Measurements from ENCODE around the gene ALOX12B.

The ALOX12B gene

DNA sequence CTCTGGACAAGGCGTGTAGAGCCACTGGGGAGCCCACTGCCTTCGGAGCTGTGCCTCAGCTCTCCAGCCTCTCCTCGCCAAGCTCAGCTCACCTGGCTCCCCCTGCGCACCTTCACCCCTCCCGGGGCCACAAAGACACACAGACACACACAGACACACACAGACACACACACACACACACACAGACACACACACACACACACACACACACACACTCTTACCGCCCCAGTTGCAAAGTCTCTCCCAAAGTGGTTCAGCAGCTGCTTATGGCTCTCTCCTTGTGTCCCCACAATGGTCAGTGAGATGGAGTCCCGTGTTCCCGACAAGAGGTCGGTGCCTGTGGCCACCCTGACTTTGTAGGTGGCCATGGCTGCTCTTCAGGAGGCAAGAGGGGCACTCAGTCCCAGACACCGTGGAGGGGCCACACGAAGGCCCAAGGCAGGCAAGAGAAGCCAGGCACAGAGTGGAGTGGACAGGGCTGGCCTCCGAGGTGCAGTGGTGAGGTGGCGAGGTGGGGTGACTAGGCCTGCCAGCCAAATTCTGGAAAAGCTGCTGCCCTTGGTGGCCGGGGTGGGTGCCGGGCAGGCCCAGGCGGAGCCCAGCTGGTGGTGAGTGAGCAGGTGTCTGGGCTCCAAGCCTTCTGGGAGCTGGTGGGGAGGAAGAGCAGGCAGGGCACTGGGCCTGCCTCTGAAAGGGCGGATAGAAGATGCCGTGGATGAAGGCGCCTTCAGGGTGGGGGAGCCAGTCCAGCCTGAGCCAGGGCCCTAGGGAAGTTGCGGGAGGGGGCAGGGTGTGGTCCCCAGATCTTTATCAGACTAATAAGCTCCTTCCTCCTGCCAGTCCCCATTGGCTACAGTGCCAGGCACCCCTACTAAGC is at the start of gene ALOX12B:
ALOX12B (minus strand) TSS at position 642 of the 877 bp plus-strand sequence; CDS start at position 368, 274 bp downstream.
- DNase-seq, result no peak

DNA sequence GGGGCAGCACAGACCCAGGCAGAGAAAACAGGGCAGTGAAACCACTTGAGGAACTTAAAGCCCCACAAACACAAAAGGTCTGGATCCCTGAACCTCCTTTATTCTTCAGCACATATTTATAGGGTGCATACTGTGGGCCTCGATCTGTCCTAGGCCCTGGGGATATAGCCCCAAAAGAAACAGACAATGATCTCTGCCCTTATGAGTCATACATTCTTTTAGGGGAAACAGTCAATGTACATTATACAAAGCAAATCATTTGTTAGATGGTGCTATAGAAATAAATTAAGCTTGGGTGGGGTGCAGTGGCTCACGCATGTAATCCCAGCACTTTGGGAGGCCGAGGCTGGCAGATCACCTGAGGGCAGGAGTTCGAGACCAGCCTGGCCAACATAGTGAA is 46.4 kb upstream of the ALOX12B start:
- no peak for DNase-seq

DNA sequence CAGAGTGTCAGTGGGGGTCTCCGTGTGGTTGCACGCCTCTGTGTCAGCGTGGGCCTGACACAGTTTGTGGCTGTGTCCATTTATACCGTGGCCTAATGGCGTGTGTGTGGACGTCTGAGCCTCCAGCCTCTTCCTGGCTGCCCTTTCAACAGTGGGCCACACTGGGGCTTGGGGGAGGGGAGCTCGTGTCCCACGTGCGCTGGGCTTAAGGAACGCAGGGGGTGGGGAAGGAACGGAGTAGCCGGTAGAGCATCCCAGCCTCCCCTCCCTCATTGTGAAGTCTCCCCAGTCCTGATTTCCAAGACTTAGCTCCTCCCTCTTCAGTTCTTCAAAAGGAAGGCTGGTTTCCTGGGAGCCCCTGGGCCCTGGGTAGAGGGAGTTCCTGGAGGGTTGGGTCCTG is 45.9 kb upstream of the ALOX12B start:
- no peak for DNase-seq

DNA sequence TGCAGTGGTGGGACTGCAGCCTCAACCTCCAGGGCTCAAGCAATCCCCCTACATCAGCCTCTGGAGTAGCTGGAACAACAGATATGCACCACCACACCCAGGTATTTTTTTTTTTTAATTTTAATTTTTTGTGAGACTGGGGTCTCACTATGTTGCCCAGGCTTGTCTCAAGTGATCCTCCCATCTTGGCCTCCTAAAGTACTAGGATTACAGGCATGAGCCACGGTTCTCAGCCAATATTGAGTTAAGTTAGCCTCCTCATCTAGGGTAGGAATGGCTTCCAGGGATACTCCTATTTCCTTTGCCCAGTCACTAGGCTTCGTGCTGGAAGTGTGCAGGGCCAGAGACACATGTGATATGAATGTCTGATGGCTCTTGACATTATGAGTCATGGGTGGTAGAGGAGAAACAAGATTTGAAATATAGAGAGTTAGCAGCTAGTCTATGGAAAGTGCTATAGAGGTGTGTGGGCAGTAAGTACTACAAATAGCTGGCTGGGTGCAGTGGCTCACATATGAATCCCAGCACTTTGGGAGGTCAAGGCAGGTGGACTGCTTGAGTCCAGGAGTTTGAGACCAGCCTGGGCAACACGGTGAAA is 44.4 kb upstream of the ALOX12B start:
- DNase-seq, result no peak

DNA sequence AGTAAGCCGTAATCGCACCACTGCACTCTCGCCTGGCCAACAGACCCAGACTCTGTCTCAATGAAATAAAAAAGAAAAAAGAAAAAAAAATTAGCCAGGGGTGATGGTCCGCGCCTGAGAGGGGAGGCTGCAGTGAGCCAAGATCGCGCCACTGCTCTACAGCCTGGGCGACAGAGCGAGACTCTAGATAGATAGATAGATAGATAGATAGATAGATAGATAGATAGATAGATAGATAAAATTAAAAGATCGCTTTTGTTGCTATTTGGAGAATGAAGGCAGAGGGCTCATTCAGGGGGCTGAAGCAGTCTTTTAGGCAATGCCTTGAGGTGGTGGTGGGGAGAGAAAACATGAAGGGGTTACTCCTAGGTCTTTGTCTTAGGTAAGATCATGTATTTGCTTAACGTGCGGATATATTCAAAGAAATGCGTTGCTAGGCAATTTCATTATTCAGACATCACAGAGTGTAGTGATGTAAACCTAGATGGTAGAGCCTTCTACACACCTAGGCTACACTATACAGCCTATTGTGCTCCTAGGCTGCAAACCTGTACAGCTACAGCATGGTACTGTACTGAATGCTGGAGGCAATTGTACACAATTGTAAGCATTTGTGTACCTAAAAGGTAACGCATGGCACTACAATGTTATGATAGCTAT is 40.7 kb upstream of the ALOX12B start:
- DNase-seq, result no peak

DNA sequence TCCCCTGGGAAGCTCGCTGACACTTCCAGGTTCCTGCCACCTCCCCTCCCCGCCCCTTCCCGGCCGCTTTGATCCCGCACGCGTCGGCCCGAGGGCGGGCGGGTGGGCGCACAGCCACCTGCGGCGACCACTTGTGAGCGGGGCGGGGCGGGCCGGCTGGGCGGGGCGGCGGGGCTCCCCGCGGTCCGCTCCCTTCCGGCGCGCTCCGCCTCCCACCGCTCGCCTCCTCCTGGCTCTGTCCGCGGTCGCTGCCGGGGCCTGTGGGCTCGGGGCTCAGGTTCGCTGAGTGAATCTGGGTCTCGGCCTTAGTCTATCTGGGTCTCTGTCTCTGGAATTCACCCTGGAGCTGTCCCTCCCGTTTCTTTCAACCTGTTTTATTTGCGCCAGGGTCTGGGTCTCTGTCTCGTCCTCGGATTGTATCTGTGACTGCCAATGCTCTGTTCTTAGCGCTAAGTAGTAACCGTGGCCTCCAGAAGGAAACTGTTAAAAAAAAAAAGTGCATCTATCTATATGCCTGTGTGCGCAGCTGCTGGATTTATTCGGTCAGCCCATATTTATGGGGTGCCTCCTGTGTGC is 39.1 kb upstream of the ALOX12B start:
- DNase-seq, result no peak

DNA sequence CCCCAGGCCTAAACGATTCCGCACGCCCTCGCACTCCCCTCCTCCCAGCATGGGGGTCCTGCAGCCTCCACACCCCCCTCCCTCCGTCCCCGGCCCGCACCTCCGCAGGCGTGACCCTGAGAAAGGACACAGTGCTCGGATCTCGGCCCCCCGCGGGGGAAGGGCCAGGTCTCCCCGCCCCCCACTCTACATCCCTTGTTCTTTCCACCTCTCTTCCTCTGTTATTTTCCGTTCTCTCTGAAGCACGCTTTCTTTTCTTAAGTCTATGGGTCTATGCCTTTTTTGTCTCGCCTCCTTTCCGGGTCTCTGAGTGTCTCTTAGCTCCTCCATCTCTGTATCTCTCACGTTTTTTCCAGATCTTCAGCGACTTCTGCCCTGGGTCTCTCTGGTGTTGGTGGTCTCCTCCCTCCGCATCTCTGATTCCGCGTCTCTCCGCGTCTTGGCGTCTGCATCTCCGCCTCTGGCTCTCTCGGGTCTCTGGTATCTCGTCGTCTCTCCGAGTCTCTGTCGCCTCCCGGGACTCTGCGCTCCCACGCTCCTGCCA is 38.5 kb upstream of the ALOX12B start:
- DNase-seq, result no peak

DNA sequence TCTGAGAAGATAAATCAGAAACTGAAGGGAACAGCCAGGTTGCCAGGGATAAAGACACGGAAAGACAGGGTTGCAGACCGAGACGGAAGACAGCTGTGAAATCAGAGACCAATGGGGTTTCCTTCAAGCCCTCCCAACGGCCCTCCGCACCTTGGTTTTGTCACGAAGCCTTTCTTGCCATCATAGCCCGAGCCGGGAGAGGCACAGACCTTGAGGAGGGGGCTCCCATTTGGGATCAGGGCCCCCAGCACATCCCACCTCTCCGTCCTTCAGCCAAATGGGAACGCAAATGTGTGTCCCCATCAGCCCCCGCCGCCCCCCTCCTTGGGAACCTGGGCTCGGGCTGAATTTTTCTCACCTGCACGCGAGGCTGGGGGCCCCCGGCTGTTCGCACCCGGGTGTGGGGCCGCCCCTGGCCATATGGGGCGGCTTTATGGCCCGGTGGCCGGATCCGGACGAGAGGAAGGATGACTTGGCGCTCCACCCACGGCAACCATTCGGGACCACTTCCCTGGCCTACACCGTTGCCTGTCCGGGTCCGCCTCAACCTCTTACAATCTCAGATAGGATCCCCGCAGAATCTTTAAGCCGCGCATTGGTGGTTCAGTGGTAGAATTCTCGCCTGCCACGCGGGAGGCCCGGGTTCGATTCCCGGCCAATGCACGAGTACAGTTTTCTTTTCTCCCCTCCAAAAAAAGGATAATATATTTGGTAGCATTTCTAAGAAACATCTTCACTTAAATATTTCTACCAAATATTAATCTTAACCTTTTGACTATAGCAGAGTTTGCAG is 37.8 kb upstream of the ALOX12B start:
- DNase-seq, result no peak

DNA sequence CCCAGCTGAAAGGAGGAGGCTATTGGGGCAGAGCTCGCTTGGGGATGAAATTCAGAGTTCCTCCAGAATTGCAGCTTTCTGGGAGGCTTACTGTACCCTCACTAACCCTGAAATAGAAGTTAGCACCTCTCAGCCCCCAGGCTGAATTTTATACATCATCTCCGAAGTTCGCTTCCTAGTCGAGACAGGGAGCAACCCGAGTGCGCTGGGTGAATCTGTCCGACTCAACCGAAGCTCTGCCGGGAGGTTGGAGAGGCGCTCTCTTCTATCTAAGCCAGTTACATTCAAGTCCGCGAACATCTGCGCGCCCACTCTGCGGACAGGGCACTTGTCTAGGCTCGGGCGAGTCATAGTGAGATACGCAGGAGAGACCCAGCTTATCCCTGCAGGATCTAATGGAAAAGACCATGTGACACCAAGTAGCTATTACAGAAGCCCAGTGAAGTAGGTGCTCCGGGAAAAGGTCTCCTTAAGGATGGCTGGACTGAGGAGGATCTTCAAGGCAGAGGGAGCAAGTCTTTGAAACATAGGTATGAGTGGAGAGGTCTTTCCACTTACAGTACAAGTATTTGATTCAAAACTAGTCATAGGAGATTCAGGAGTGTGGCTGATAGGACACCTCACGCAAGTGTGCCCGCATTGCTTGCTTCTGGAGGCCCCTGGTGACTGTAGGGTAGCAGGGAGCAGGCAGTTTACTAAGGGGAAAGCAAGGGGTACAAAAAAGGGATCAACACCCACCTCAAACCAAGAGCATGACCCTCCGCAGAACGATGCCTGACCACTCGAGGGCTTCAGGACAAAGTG is 37.0 kb upstream of the ALOX12B start:
- no peak for DNase-seq

DNA sequence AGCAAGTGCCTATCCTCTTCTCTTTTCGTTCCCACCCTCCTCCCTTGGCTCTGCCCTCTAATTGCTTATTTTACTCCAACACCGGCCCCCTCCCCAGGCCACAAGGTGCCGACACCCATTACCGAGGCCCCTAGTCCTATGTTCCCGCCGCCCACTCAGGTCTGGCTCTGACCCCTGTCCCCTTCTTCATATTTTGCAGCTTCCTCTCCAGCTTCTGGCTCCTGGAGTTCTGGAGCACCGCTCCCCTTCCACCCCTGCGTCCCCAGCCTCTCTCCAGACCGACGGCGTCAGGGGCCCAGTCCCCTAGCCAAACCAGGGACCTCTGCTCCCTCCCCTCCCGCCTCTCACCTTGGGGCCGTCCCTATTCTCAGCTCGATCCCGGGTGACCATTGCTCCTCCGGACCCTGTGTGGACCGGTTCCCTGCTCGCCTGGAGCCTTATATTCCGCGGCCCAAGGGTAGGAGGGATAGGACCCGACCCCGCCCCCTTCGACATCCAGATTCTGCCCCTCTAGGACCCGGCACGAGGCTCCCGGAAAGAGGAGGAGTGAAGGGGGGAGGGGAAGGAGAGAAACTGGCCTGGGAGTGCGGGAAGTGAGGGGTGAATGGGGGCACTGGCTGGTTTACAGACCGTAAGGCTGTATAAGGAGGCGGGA is 36.3 kb upstream of the ALOX12B start, which contains the start of gene HES7:
HES7 (minus strand) TSS at position 412 of the 655 bp plus-strand sequence; CDS start at position 390, 22 bp downstream.
- DNase-seq, result no peak

DNA sequence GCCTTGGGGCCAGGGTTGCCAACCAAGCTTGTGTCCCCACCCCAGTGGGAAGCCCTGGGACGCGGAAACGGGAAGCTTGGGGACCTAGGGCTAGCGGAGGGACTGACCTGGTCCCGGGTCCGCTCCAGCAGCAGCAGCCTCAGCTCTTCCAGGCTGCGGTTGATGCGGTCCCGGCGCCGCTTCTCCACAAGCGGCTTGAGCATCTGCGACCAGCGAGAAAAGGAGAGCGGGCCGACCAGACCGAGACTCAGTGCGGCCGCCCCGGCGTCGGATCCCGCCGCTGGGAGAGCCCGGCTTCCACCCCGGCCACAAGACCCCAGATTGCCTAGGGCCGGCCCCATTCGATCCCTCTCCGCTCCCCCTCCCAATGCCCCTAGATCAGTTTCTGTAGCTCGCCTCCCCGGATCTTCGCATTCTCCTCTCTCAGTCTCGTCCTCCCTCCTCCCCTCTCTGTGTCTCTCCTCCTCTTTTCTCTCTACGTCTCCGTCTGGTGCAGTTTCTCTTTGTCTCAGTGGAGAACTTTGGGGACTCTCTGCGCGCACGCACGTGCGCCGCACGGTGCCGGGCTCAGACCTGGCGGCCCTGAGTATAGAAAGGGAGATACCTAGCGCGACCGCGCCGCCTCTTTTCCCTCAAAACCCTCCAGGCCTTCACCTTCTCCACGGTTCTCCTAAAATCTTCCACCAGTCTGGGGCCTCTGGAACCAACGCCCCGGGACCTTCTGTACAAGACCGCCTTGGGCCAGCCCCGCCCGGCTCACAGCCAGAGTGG is 35.6 kb upstream of the ALOX12B start:
- DNase-seq, result no peak

DNA sequence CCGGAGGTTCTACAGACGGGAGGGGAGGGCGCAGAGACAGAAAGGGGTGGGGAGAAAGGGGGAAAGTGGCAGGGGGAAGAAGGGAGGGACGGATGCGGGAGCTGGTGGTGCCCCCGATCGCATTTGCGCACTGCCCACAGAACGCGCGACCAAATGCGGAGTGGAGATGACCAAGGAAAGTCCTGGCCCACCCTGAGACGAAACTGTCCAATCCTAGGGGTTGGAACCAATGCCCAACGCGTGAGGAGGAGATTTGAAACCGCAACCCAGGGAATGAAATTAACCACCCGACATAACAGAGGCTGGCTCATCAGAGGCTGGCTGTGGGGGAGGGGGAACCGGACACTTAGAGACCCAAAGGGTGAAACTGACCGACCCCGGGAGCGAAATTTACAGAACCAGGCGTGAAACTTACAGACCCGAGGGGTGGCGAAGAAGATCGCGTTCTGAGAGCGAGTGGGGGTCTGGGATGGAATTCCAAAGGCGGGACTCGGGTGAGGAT is 35.0 kb upstream of the ALOX12B start:
- no peak for DNase-seq

DNA sequence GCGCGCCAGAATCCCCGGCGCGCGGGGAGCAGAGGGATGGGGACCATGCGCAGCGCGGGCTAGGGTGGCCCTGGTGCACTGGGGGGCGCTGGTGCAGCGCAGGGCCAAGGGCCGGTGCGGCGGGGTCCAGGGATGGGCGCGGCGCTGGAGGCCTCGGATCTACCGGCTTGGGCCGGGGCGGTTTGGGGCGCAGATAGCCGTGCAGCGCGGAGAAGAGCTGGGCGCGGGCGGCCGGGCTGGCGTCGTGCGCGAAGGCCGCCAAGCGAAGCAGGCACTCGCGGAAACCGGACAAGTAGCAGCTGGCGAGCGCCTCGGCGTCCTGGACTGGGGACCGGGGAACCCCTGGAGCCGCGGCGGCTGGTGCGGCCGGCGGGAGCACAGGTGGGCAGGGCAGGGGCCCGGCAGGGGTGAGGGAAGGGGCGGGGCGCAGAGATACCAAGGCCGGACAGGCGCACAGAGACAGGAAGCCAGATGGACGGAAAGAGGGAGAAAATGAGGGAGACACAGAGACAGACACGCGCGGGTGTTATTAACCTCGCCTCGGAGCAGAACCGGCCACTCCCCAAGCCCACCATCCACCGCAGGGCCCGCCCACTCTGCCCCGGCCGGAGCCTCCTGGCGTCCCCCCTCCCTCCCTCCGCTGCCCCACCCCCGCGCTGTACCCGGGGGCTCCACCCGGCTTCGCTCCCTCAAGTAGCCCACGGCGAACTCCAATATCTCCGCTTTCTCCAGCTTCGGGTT is 34.3 kb upstream of the ALOX12B start:
- DNase-seq, result no peak

DNA sequence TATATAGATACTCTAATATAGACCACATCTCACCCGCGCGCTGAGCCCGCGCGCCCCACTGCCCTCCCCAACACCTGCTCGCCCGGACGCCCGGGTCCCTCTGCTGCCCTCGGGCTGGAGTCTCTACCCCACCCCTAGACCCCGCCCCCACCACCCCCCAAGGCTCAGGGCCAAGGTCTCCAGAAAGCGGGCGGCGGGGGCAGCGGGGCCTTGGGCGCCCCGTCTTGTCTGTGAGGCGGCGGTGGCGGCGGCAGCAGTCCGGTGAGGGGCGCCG is 33.8 kb upstream of the ALOX12B start:
- no peak for DNase-seq

DNA sequence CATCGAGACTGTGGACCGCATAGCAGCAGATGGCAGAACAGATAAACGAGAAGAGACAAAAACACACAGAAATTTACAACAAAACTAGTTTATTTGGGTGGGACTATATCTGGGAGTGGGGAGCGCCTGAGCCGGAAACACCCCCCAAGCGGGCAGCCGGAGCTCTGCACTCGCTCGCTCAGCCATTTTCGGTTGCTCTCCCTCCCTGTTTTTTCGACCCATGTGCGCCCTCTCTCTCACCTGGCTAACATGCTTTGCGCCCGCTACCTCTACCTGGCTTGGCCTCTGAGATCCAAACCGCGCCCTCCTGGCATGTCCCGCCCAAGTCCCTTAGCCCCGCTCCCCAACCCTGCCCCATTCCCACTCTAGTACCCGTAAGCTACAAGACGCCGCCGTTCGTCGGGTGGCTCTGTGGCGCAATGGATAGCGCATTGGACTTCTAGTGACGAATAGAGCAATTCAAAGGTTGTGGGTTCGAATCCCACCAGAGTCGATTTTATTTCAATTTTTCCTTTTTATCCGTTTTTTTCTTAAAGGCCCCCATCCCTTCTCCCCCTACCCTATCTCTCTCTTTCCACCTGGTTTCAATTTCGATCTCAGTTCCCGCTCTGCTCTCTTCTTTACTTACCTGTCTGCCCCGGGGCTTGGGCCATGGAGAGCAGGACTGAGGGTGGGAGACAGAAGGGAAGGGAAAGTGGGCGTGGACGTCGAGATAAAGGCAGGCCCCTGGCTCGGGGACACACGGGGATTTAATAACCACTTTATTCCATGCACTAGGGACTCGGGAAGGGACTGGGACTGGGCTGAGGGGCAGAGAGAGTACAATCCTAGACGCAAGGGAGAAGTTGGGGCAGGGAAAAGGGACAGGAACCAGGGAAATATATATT is 33.2 kb upstream of the ALOX12B start:
- DNase-seq, result no peak

DNA sequence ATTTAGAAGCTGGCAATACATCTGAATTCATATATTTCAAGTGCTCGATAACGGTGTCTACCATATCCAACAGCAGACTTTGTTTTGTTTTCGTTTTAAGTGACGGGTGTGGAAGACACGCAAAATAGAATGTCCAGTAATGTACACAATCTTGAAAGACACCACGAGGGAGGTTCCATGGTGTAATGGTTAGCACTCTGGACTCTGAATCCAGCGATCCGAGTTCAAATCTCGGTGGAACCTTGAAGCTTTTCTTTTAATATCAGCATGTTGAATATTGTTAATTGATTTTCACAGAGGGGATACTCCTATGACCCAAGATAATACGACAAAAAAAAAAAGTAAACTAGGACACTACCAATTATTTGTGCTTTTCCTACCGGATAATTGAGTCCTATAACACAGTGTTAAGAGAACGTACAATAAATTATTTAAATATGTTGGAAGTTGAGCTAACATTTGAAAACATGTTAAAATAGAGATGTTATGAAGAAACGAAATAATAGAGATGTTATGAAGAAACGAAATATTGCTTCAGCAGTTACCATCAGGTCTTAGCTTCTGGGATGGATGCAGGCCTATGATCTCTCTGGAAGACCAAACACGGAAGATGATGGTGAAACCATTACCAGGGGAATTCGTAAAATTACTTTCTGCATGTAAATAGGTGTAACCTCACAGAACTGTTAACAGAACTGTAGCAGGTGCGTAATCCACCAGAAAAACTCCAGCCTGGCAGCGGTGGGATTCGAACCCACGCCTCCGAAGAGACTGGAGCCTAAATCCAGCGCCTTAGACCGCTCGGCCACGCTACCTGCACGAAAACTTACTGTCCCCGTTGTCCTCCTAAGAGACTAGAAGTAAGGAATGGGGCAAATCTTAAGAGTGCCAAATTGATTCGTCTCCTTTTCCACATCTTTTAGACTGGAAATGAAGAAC is 32.3 kb upstream of the ALOX12B start:
- peak; percentile 47 for DNase-seq

All from SIG-M5 (cell line).